ENCODE results near the gene S1PR5. TPM values are rescaled to one million over a fixed set of nuclear protein-coding genes. Genes with fewer than 3 reads are reported as not detected.

The S1PR5 gene
- total RNA-seq, 1 donor from 2014 or later: 3.1 TPM

DNA sequence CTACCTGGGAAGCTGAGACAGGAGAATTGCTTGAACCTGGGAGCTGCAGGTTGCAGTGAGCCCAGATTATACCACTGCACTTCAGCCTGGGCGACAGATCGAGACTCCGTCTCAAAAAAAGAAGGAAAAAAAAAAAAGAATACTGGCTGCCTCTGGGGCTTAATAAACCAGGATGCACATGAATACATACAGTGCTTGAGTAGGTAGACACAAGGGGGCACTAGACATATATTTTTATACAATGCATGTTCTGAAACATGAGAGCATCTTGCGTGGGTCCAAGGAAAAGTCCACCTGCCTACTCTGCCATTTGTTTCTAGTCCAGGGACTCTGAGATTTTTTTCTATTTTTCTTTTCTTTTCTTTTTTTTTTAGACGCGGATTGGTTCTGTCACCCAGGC is 45.3 kb downstream of the S1PR5 start:
- TF ChIP-seq, protein P1, sequence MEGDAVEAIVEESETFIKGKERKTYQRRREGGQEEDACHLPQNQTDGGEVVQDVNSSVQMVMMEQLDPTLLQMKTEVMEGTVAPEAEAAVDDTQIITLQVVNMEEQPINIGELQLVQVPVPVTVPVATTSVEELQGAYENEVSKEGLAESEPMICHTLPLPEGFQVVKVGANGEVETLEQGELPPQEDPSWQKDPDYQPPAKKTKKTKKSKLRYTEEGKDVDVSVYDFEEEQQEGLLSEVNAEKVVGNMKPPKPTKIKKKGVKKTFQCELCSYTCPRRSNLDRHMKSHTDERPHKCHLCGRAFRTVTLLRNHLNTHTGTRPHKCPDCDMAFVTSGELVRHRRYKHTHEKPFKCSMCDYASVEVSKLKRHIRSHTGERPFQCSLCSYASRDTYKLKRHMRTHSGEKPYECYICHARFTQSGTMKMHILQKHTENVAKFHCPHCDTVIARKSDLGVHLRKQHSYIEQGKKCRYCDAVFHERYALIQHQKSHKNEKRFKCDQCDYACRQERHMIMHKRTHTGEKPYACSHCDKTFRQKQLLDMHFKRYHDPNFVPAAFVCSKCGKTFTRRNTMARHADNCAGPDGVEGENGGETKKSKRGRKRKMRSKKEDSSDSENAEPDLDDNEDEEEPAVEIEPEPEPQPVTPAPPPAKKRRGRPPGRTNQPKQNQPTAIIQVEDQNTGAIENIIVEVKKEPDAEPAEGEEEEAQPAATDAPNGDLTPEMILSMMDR (IDR thresholded peaks at IDR 0.05): peak in 1 of 3 experiments; percentile 5
- H3K27me3 ChIP-seq: no peaks in the 10 kb centered on the region
- no peak for DNase-seq (ENCODE audit: low spot score in 2 of 2)
- H3K4me3 ChIP-seq: no peak overlapping the region
- no peaks in the 10 kb centered on the region for H3K9me3 ChIP-seq
- intact Hi-C loops (cut with DNase I): no loop called here
- H3K27ac ChIP-seq: no peak overlapping the region
- H3K4me1 ChIP-seq: no peaks in the 10 kb centered on the region
- H3K36me3 ChIP-seq: peaks cover 4 to 7% of the 10 kb centered on the region in 2 donors

DNA sequence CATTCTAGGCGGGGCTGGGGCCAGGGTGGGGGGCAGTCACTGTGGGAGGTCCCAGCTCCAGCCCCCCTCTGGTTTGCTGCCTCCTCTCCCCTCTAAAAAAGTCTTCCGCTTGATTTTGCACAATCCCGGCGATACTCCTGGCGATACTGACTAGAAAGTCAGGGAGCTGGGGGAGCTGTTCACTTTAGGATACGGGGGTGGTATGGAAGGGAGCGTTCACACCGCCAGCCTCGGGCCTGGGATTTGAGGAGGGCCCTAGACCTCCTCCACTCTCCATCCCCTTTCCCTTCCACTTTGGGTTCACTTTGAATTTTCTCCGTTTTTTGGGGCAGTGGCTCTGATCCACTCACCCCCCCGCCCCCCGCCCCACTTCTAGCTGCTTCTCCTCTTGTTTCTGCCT is 49.1 kb downstream of the S1PR5 start:
- TF ChIP-seq, protein P1 (IDR thresholded peaks at IDR 0.05): no peak
- DNase-seq (ENCODE audit: low spot score in 2 of 2): no peak
- H3K27ac ChIP-seq: no peak overlapping the region
- intact Hi-C loops (cut with DNase I): no loop called here
- H3K4me3 ChIP-seq: no peak overlapping the region
- no peaks in the 10 kb centered on the region for H3K9me3 ChIP-seq
- peaks cover 13 to 14% of the 10 kb centered on the region in 2 donors for H3K36me3 ChIP-seq
- H3K4me1 ChIP-seq: no peaks in the 10 kb centered on the region
- H3K27me3 ChIP-seq: no peaks in the 10 kb centered on the region

DNA sequence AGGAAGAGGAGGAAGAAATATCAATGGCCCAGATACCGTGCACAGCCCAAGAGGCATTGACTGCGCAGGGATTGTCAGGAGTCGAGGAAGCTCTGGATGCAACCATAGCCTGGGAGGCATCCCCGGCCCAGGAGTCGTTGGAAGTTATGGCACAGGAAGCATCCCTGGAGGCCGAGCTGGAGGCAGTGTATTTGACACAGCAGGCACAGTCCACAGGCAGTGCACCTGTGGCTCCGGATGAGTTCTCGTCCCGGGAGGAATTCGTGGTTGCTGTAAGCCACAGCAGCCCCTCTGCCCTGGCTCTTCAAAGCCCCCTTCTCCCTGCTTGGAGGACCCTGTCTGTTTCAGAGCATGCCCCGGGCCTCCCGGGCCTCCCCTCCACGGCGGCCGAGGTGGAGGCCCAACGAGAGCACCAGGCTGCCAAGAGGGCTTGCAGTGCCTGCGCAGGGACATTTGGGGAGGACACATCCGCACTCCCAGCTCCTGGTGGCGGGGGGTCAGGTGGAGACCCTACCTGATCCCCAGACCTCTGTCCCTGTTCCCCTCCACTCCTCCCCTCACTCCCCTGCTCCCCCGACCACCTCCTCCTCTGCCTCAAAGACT is 50.0 kb downstream of the S1PR5 start:
- intact Hi-C loops (cut with DNase I): no loop called here
- Histone ChIP-seq H3K4me3 (no peak overlapping the region), H3K4me1 (no peaks in the 10 kb centered on the region), H3K27ac (no peak overlapping the region), H3K36me3 (peaks cover 13 to 14% of the 10 kb centered on the region in 2 donors), H3K9me3 (no peaks in the 10 kb centered on the region), H3K27me3 (no peaks in the 10 kb centered on the region)
- TF ChIP-seq, protein P1 (IDR thresholded peaks at IDR 0.05): no peak
- DNase-seq (ENCODE audit: low spot score in 2 of 2): no peak

DNA sequence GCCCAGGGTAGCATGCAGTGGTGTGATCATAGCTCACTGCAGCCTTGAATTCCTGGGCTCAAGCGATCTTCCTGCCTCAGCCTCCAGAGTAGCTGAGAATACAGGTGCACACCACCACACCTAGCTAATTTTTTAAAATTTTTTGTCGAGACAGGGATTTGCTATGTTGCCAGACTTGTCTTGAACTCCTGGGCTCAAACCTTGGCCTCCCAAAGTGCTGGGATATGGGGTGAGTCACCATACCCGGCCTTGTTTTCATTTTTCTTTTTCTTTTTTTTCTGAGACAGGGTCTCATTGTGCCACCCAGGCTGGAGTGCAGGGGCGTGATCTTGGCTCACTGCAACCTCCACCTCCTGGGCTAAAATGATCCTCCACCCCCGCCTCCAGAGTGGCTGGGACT is 52.8 kb downstream of the S1PR5 start:
- Histone ChIP-seq H3K36me3 (peaks cover 14 to 15% of the 10 kb centered on the region in 2 donors), H3K27me3 (no peaks in the 10 kb centered on the region), H3K4me3 (no peak overlapping the region), H3K4me1 (peaks cover 0 to 2% of the 10 kb centered on the region in 2 donors), H3K9me3 (no peaks in the 10 kb centered on the region), H3K27ac (no peak overlapping the region)
- intact Hi-C loops (cut with DNase I): no loop called here
- DNase-seq (ENCODE audit: low spot score in 2 of 2): no peak
- TF ChIP-seq, protein P1 (IDR thresholded peaks at IDR 0.05): no peak

Other genes starting within 250 kb of the S1PR5 start
- 74.8 TPM for gene ICAM1, start 246.3 kb downstream of the S1PR5 start, total RNA-seq
- not detected for gene ICAM4, start 230.5 kb downstream of the S1PR5 start, total RNA-seq
- gene ICAM5, start 227.5 kb downstream of the S1PR5 start, total RNA-seq: 2.2 TPM
- gene ZGLP1, start 207.6 kb downstream of the S1PR5 start, total RNA-seq: not detected
- 16.8 TPM for gene FDX2, start 201.4 kb downstream of the S1PR5 start, total RNA-seq
- gene RAVER1, start 183.9 kb downstream of the S1PR5 start, total RNA-seq: 51.8 TPM
- 0.11 TPM for gene ICAM3, start 177.8 kb downstream of the S1PR5 start, total RNA-seq
- 80.7 TPM for gene TYK2, start 136.9 kb downstream of the S1PR5 start, total RNA-seq
- gene CDC37, start 113.9 kb downstream of the S1PR5 start, total RNA-seq: 183 TPM
- 59.9 TPM for gene PDE4A, start 96.9 kb downstream of the S1PR5 start, total RNA-seq
- gene KEAP1, start 14.1 kb downstream of the S1PR5 start, total RNA-seq: 57.8 TPM
- 11.0 TPM for gene ATG4D, start 26.5 kb upstream of the S1PR5 start, total RNA-seq
- 21.9 TPM for gene KRI1, start 48.6 kb upstream of the S1PR5 start, total RNA-seq
- 20.3 TPM for gene CDKN2D, start 51.5 kb upstream of the S1PR5 start, total RNA-seq
- gene AP1M2, start 69.9 kb upstream of the S1PR5 start, total RNA-seq: not detected
- gene SLC44A2, start 108.1 kb upstream of the S1PR5 start, total RNA-seq: 354 TPM
- 168 TPM for gene ILF3, start 136.9 kb upstream of the S1PR5 start, total RNA-seq
- gene QTRT1, start 184.0 kb upstream of the S1PR5 start, total RNA-seq: 36.8 TPM
- 113 TPM for gene DNM2, start 200.6 kb upstream of the S1PR5 start, total RNA-seq